ENCODE results near the gene CTBP2. TPM values are rescaled to one million over a fixed set of nuclear protein-coding genes. Genes with fewer than 3 reads are reported as not detected.
A peak's percentile ranks its signal among the peaks of the same experiment; 100 is the strongest.

CTBP2 gene
- total RNA-seq, 1 experiment from 2014 or later: 191 TPM

DNA sequence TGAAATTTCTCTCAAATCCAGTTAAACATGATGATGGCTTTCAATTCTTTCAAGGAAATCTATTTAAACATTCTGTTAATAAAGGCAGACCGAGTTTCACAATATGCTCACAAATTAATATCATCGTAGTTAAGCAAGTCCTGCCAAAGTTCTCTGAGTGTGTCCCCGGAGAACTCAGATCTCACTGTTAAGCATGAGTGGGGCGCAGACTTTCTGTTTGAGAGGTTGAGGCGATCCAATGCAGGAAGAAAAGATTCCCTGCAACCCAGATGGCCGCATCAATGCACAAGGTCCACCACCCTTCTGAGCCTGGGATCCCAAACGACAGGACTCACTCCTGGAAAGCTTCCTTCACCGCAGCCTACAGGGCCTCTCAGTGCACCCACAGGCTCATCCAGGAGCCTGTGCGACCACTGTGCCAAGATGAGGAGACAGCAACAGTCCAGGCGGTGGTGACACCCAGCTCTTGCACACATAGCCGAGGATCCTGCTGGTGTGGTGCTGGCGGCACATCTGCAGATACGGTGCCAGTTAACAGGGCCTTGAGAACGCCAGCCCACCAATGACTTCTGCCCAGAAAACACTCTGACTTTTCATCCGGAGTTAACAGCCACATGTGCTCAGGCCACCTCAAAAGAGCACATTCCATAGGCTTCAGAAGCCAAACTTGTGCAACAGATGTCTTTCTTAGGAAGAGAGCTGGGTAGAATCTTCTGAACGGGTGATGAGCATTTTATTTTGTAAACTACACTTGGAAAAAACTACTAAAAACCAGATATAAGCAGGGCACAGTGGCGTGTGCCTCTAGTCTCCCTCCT lies 116.3 kb downstream of the CTBP2 start (continued):
- TF ChIP-seq CBFB (CRISPR knock-in tag; IDR thresholded peaks at IDR 0.05; ENCODE audit: low read depth) (no peak), PRRX2 (CRISPR knock-in tag; IDR thresholded peaks at IDR 0.05) (no peak), NR2C2 (CRISPR knock-in tag; IDR thresholded peaks at IDR 0.05) (no peak), TCF7 (CRISPR knock-in tag; IDR thresholded peaks at IDR 0.05; ENCODE audit: low read depth) (no peak), ZNF671 (CRISPR knock-in tag; IDR thresholded peaks at IDR 0.05) (no peak), JUN (CRISPR knock-in tag; IDR thresholded peaks at IDR 0.05) (no peak), ZNF138 (CRISPR knock-in tag; conservative IDR thresholded peaks at IDR 0.05) (no peak), MLX (CRISPR knock-in tag; IDR thresholded peaks at IDR 0.05) (no peak)
- TF ChIP-seq, protein P1, sequence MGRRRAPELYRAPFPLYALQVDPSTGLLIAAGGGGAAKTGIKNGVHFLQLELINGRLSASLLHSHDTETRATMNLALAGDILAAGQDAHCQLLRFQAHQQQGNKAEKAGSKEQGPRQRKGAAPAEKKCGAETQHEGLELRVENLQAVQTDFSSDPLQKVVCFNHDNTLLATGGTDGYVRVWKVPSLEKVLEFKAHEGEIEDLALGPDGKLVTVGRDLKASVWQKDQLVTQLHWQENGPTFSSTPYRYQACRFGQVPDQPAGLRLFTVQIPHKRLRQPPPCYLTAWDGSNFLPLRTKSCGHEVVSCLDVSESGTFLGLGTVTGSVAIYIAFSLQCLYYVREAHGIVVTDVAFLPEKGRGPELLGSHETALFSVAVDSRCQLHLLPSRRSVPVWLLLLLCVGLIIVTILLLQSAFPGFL (CRISPR knock-in tag; IDR thresholded peaks at IDR 0.05; ENCODE audit: borderline replicate concordance): no peak

GRCh38 chr10:125041856-125042506 lies 118.4 kb downstream of the CTBP2 start:
- CTCF ChIA-PET: interaction anchor here (1.3 kb wide), 1 partner anchor 13 kb away, joined by 3 read pairs; no protein-coding TSS in a partner anchor
- peaks cover 98% of the 10 kb centered on the region for H3K4me1 Mint-ChIP-seq
- H3K27me3 Mint-ChIP-seq (ENCODE audit: low read depth): no peaks in the 10 kb centered on the region
- H3K9me3 Mint-ChIP-seq: no peaks in the 10 kb centered on the region
- DNase-seq (ENCODE audit: low spot score): no peak
- peaks cover 23% of the 10 kb centered on the region for H3K36me3 Mint-ChIP-seq
- peak overlapping the region; percentile 62 for H3K27ac Mint-ChIP-seq
- TF ChIP-seq NFE2L1 (CRISPR knock-in tag; IDR thresholded peaks at IDR 0.05) (no peak), ZNF396 (CRISPR knock-in tag; IDR thresholded peaks at IDR 0.05; ENCODE audit: borderline replicate concordance) (no peak), MLX (CRISPR knock-in tag; IDR thresholded peaks at IDR 0.05) (no peak), JUN (CRISPR knock-in tag; IDR thresholded peaks at IDR 0.05) (no peak), ZNF219 (CRISPR knock-in tag; IDR thresholded peaks at IDR 0.05; ENCODE audit: borderline replicate concordance) (no peak), MAX (CRISPR knock-in tag; IDR thresholded peaks at IDR 0.05) (no peak), SMAD3 (CRISPR knock-in tag; IDR thresholded peaks at IDR 0.05; ENCODE audit: borderline replicate concordance) (no peak)
- TF ChIP-seq, protein P2, sequence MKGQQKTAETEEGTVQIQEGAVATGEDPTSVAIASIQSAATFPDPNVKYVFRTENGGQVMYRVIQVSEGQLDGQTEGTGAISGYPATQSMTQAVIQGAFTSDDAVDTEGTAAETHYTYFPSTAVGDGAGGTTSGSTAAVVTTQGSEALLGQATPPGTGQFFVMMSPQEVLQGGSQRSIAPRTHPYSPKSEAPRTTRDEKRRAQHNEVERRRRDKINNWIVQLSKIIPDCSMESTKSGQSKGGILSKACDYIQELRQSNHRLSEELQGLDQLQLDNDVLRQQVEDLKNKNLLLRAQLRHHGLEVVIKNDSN (CRISPR knock-in tag; IDR thresholded peaks at IDR 0.05): no peak
- TF ChIP-seq, protein P3, sequence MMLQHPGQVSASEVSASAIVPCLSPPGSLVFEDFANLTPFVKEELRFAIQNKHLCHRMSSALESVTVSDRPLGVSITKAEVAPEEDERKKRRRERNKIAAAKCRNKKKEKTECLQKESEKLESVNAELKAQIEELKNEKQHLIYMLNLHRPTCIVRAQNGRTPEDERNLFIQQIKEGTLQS (CRISPR knock-in tag; conservative IDR thresholded peaks at IDR 0.05): no peak
- TF ChIP-seq, protein P4, sequence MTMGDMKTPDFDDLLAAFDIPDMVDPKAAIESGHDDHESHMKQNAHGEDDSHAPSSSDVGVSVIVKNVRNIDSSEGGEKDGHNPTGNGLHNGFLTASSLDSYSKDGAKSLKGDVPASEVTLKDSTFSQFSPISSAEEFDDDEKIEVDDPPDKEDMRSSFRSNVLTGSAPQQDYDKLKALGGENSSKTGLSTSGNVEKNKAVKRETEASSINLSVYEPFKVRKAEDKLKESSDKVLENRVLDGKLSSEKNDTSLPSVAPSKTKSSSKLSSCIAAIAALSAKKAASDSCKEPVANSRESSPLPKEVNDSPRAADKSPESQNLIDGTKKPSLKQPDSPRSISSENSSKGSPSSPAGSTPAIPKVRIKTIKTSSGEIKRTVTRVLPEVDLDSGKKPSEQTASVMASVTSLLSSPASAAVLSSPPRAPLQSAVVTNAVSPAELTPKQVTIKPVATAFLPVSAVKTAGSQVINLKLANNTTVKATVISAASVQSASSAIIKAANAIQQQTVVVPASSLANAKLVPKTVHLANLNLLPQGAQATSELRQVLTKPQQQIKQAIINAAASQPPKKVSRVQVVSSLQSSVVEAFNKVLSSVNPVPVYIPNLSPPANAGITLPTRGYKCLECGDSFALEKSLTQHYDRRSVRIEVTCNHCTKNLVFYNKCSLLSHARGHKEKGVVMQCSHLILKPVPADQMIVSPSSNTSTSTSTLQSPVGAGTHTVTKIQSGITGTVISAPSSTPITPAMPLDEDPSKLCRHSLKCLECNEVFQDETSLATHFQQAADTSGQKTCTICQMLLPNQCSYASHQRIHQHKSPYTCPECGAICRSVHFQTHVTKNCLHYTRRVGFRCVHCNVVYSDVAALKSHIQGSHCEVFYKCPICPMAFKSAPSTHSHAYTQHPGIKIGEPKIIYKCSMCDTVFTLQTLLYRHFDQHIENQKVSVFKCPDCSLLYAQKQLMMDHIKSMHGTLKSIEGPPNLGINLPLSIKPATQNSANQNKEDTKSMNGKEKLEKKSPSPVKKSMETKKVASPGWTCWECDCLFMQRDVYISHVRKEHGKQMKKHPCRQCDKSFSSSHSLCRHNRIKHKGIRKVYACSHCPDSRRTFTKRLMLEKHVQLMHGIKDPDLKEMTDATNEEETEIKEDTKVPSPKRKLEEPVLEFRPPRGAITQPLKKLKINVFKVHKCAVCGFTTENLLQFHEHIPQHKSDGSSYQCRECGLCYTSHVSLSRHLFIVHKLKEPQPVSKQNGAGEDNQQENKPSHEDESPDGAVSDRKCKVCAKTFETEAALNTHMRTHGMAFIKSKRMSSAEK (CRISPR knock-in tag; IDR thresholded peaks at IDR 0.05; ENCODE audit: borderline replicate concordance): no peak
- H3K4me3 Mint-ChIP-seq: 0 out of 2 replicates have a peak overlapping the region, but pooled peaks have one; percentile 13
- ATAC-seq: 0 out of 2 replicates have a peak, but pooled peaks have one; percentile 4
- POLR2A ChIA-PET: interaction anchor here (0.9 kb wide), 1 partner anchor 31 kb away, joined by 6 read pairs; no protein-coding TSS in a partner anchor

All from WTC11 (cell line).